ENCODE data around the gene KDELR1.
A peak's percentile ranks its signal among the peaks of the same experiment; 100 is the strongest.

The KDELR1 gene

DNA sequence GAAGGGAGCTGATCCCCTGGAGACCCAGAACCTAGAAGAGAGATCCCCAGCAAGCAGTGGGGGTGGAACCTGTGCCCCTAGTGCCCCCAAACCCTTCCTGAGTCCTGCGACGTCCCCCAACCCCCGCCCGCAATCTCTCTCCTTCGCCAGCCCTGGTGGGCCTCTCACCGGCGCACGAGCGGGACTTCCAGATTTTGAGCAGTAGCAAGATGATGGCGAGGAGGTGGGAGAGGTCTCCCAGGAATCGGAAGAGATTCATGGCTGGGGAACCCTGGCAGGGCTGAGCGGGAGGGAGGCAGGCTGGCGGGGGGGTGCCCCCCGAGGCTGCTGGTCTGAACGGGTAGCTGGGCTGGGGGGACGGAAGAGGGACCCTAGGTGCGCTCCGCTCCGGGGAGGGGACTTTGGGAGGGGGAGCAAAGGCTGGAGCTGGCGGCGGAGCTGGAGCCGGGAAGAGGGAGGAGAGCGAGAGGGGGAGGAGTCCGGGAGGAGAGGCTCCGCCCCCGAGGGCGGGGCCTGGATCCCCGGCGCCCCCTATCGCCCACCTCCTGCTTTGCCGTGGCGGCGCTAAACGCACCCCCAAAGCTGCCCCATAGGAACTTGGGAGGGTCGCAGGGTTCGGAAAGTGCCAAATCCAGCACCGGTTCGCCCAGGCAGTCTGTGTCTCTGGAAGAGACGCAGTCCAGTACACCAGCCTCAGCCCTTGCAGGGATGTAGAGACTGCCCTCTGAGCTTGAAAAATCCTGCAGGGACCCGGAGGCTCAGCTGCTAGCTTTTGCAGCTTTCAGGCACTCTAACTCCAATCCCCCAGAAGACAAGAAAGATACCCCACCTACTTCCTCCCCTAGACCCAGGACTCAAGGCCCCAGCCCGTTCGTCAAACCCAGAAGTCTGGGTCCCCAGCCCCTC lies at the start of gene KDELR1:
Gene KDELR1, minus strand, starts transcription at position 452 of the 906 bp plus-strand sequence. Its CDS starts 193 bp downstream, at position 259.
- no peak for TF ChIP-seq ZNF274 (IDR thresholded peaks at IDR 0.05; ENCODE audit: low read depth, low read length)
- H3K4me3 ChIP-seq (ENCODE audit: low read length): peak within 1 kb of the TSS; percentile 91

DNA sequence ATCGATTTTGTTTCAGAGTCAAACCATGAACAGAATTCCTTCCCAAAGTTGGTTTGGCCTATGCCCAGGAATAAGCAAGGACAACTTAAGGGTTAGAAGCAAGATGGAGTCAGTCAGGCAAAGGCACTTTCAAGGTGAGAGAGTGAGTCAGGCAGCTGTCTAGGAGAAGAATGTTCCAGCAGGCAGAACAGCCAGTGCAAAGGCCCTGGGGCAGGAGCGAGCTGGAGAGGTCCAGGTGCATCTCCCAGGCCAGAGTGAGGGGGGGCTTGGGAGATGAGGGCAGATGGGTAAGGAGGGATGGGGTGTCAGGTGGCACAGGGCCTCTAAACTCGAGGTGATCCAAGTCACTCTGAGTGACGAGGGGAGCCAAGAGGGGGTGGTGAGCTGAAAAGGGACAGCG lies 45.2 kb upstream of the KDELR1 start:
- TF ChIP-seq ZNF274 (IDR thresholded peaks at IDR 0.05; ENCODE audit: low read depth, low read length): no peak

DNA sequence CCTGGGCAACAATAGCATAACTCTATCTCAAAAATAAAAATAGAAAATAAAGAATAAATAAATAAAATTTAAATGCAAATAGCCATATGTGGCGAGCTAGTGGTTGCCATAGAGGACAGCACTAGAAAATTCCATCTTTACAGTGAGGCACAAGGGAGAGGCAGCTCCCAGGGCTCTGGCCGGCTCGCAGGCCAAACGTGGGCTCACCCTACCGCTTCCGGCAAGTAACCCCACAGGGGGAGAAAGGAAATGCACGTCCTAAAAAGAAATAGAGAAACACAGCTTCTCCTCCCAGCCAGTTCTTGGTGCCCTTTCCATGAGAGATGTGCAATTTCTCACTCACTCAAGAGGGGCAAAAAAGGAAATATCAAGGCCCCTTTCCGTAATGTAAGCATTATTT lies 42.0 kb upstream of the KDELR1 start:
- H3K4me3 ChIP-seq (ENCODE audit: low read length): no peak overlapping the region
- TF ChIP-seq ZNF274 (IDR thresholded peaks at IDR 0.05; ENCODE audit: low read depth, low read length): no peak

More for the DNA sequence above, 45.2 kb upstream of the KDELR1 start:
- no peak overlapping the region for H3K4me3 ChIP-seq (ENCODE audit: low read length)

DNA sequence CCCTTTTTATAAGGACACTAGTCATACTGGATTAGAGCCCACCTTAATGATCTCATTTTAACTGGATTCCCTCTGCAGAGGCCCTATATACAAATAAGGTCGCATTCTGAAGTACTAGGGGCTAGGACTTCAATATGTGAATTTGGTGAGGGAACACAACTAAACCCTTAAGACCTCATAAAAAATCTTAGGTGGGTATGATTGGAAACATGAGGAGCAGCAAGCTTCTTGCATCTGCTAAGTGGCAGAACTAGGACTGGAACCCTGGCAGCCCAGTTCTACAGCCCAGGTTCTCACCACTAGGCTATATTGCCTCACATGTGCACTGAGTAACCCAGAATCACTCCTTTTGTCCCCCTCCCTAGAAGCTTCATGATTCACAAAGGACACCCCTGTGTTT lies 37.3 kb upstream of the KDELR1 start:
- TF ChIP-seq ZNF274 (IDR thresholded peaks at IDR 0.05; ENCODE audit: low read depth, low read length): no peak
- H3K4me3 ChIP-seq (ENCODE audit: low read length): no peak overlapping the region

- H3K4me3 ChIP-seq (ENCODE audit: low read length): no peak overlapping the region
Measured at GRCh38 chr19:48424694-48425219, 33.4 kb upstream of the KDELR1 start.

GRCh38 chr19:48421548-48421947 lies 30.2 kb upstream of the KDELR1 start:
- TF ChIP-seq ZNF274 (IDR thresholded peaks at IDR 0.05; ENCODE audit: low read depth, low read length): no peak
- H3K4me3 ChIP-seq (ENCODE audit: low read length): no peak overlapping the region

More at GRCh38 chr19:48424694-48425219, 33.4 kb upstream of the KDELR1 start:
- no peak for TF ChIP-seq ZNF274 (IDR thresholded peaks at IDR 0.05; ENCODE audit: low read depth, low read length)

DNA sequence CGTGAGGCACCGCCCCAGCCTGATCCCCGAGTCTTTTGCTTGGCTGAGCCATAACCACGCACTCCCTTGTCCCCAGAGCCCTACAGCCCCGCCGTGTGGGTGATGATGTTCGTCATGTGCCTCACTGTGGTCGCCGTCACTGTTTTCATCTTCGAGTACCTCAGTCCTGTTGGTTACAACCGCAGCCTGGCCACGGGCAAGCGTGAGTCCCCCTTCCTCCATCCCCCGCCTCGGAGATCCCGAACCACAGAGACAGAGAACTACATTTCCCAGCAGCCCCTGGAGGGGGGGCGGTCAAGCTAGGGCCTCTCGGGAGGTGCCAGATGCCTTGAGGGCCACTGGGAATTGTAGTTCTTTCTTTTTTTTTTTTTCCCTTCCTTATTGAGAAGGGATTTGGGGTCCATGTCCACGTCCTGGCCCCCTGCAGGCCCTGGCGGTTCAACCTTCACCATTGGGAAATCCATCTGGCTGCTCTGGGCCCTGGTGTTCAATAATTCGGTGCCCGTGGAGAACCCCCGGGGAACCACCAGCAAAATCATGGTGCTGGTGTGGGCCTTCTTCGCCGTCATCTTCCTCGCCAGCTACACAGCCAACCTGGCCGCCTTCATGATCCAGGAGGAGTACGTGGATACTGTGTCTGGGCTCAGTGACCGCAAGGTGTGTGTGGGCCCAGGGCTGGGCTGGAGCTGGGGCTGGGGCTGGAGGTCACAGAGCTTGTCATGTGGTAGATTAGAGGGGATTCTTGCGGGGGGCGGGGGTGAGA lies 28.0 kb upstream of the KDELR1 start:
- no peak for TF ChIP-seq ZNF274 (IDR thresholded peaks at IDR 0.05; ENCODE audit: low read depth, low read length)
- H3K4me3 ChIP-seq (ENCODE audit: low read length): no peak overlapping the region

DNA sequence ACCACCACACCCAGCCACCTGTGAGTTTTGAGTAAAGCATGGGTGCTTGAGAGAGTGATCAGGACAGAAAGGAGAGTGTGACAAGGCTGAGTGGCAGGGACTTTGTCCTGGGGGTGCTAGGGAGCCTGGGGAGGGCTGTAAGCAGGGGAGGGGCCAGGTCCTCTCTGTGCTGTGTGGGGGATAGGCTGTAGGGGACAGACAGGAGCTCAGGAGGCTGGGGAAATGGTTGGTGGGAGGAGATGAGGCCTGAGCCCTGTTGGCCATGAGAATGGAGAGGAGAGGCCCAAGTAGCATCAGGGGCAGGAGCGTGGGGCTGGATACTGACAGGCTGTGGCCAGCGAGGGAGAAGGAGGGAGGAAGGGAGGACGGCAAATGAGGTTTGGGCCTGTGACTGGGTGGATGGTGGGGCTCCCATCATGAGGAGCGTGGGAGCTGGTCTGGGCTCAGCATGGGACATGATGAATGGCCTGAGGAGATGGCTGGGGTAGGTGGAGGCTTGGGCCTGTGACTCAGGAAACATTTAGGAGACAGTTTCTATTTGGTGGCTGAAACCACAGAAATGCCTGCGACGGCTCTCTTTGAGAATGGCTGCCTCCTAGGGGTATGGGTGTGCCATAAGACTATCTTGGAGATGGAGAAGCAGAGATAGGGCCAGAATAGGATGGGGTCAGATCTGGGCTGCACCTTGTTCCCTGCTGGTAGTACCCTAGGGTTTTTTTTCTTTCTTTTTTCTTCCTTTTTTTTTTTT lies 27.1 kb upstream of the KDELR1 start:
- no peak for TF ChIP-seq ZNF274 (IDR thresholded peaks at IDR 0.05; ENCODE audit: low read depth, low read length)

GRCh38 chr19:48417421-48417820 lies 26.1 kb upstream of the KDELR1 start:
- no peak overlapping the region for H3K4me3 ChIP-seq (ENCODE audit: low read length)
- no peak for TF ChIP-seq ZNF274 (IDR thresholded peaks at IDR 0.05; ENCODE audit: low read depth, low read length)

More for the DNA sequence above, 27.1 kb upstream of the KDELR1 start:
- H3K4me3 ChIP-seq (ENCODE audit: low read length): no peak overlapping the region

DNA sequence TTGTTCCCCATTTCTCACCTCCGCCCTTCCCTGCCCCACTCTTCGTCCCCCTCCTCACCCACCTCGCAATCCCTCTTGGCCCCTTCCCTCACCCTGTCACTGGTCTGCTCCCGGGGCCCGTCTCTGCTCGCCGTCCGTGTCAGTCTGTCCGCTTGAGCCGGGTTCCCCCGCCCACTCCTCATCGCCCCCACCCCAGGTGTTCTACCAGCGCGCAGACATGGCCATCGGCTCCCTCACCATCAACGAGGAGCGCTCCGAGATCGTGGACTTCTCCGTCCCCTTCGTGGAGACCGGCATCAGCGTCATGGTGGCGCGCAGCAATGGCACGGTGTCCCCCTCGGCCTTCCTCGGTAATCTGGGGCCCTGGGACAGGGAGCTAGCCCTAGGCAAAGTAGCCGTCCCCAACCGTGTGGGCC lies 24.5 kb upstream of the KDELR1 start:
- TF ChIP-seq ZNF274 (IDR thresholded peaks at IDR 0.05; ENCODE audit: low read depth, low read length): no peak
- H3K4me3 ChIP-seq (ENCODE audit: low read length): no peak overlapping the region

GRCh38 chr19:48415395-48415794 lies 24.0 kb upstream of the KDELR1 start:
- H3K4me3 ChIP-seq (ENCODE audit: low read length): no peak overlapping the region; the same call in 1 of the 2 replicates
- no peak for TF ChIP-seq ZNF274 (IDR thresholded peaks at IDR 0.05; ENCODE audit: low read depth, low read length)

DNA sequence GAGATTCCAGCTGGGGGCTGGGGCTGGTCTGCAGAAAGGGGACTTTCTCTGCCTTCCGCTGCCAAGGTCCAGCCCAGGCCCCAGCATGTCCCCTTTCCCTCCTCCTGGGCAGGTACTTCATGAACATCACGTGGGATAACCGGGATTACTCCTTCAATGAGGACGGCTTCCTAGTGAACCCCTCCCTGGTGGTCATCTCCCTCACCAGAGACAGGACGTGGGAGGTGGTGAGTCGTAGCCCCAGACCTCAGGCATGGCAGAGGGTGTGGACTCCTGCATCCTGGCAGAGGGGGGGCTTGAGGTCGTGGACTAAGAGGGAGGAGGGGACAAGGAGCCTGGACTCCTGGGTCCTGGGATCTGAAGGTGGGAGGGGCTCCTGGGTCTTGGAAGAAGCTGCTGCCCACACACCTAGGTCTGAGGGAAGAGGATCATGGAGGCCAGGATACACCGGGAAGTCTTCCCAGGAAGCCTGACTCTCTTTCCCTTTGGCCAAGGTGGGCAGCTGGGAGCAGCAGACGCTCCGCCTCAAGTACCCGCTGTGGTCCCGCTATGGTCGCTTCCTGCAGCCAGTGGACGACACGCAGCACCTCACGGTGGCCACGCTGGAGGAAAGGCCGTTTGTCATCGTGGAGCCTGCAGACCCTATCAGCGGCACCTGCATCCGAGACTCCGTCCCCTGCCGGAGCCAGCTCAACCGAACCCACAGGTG lies 22.7 kb upstream of the KDELR1 start:
- H3K4me3 ChIP-seq (ENCODE audit: low read length): no peak overlapping the region
- no peak for TF ChIP-seq ZNF274 (IDR thresholded peaks at IDR 0.05; ENCODE audit: low read depth, low read length)

DNA sequence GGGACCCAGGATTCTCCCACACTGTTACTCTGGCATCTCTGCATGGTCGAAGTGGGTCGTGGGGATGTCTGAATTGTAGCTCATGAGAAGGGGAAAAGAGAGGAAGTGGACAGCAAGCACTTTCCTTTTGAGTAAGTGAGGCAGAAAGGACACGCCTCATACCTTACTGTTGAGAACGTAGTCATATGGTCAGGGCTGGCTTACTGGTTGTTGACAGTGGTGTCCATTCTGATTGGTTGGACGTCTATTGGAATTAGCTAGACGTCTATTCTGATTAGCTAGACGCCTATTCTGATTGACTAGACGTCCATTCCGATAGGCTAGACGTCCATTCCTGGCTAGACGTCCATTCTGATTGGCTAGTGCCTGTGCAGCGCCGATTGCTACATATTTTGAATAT lies 14.5 kb upstream of the KDELR1 start:
- H3K4me3 ChIP-seq (ENCODE audit: low read length): no peak overlapping the region
- no peak for TF ChIP-seq ZNF274 (IDR thresholded peaks at IDR 0.05; ENCODE audit: low read depth, low read length)
